Astrocyte of the spinal cord (primary cell): ENCODE data around the gene NOL4L.

Source experiments
- DNase-seq: peaks from one replicate; pipeline ENCODE4 v3.0.0; 2011; ENCODE audit warnings: low read depth, low spot score
- H3K4me3 ChIP-seq: 2 replicates; pipeline ENCODE4 v1.5.1; 2011; ENCODE audit warnings: low read depth, mild to moderate bottlenecking, low read length, moderate library complexity
- in situ Hi-C: cut with HindIII; loops from 2 replicates; pipeline ENCODE4 v1.10.0; 2017; ENCODE audit warnings: low sequenced_read_pairs
- TF ChIP-seq, protein P1 (sequence below): IDR thresholded peaks from 2 replicates; pipeline ENCODE4 v1.5.1; 2012; ENCODE audit warnings: low read depth, mild to moderate bottlenecking, low read length, inconsistent platforms

The NOL4L gene

DNA sequence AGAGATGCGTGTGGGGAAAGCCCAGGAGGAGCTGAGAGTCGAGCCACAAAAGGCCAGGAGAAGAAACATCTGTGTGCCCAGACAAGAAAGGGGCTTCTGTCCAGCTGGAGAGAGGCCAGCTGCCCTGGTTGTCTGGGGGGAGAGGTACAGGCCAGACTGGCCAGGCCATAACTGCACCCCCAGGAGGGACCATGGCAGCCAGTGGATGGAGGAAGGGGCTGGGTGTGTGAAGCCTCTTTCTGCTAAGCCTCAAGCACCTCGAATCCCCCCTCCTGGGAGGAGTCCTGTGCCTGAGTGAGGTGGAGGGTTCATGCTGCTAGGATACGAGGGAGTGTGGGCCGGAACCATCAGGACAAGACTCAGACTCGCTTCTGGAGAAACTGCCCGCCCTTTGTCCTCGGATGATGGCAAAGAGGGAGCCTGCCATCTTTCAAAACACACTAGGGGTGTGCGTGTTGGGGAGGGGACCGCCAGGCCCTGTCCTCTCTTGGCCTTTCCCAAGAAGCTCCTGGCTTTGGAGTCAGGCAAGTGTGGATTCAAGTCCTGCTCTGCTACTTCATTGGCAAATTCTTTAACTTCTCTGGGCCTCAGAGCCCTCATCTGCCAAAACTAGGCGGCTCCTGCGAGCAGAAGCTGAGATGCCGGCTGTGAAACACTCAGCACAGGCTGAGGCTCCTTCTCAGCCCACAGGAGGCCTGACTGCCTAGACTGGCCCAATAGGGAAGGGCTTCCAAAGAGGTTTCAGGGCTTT, 136.7 kb downstream of the NOL4L start:
- no peak overlapping the region for H3K4me3 ChIP-seq
- no peak for DNase-seq
- in situ Hi-C loops, result no loop called here
- TF ChIP-seq, protein P1, sequence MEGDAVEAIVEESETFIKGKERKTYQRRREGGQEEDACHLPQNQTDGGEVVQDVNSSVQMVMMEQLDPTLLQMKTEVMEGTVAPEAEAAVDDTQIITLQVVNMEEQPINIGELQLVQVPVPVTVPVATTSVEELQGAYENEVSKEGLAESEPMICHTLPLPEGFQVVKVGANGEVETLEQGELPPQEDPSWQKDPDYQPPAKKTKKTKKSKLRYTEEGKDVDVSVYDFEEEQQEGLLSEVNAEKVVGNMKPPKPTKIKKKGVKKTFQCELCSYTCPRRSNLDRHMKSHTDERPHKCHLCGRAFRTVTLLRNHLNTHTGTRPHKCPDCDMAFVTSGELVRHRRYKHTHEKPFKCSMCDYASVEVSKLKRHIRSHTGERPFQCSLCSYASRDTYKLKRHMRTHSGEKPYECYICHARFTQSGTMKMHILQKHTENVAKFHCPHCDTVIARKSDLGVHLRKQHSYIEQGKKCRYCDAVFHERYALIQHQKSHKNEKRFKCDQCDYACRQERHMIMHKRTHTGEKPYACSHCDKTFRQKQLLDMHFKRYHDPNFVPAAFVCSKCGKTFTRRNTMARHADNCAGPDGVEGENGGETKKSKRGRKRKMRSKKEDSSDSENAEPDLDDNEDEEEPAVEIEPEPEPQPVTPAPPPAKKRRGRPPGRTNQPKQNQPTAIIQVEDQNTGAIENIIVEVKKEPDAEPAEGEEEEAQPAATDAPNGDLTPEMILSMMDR, result no peak

DNA sequence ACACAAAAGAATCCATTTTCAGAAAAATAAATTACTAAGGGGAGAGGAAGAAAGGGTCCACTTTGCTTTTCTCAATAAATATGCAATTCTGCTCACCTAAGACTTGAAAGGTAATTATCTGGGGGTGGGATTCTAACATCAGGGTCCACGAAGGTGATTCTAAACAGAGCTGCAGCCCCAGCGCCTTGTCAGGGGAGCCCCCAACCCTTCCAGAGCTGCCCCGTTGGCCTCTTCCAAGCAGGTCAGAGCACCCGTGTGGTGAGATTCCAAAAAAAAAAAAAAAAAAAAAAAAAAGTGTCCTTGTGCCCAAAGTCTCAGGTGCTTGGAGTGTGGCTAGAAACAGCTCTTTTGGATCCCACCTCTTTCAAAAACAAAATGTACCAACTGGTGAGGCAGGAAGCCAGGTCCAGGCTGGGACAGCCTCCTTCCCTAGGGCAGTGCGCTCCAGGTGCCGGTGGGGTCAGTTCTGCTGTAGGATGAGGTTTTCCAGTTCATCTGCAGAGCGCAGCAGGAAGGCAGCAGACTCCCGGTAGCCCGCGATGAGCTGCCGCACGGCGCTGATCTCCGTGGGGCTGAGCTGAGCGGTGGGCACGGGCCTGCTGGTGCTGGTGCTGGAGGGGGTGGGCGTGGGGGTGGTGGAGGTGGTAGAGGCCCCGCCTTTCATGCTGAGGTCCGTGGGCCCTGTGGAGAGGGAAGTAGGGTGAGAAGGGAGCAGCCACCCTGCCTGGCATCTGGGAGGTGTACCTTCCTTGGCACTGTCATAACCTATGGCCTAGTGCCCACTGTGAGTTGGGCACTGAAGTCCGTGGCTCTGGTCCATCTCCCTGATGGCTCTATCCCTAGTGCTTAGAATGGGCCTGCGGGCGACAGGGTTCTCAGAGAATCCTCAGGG, 137.8 kb downstream of the NOL4L start:
- TF ChIP-seq, protein P1, result no peak
- H3K4me3 ChIP-seq, result no peak overlapping the region
- in situ Hi-C loops, result no loop called here
- no peak for DNase-seq

DNA sequence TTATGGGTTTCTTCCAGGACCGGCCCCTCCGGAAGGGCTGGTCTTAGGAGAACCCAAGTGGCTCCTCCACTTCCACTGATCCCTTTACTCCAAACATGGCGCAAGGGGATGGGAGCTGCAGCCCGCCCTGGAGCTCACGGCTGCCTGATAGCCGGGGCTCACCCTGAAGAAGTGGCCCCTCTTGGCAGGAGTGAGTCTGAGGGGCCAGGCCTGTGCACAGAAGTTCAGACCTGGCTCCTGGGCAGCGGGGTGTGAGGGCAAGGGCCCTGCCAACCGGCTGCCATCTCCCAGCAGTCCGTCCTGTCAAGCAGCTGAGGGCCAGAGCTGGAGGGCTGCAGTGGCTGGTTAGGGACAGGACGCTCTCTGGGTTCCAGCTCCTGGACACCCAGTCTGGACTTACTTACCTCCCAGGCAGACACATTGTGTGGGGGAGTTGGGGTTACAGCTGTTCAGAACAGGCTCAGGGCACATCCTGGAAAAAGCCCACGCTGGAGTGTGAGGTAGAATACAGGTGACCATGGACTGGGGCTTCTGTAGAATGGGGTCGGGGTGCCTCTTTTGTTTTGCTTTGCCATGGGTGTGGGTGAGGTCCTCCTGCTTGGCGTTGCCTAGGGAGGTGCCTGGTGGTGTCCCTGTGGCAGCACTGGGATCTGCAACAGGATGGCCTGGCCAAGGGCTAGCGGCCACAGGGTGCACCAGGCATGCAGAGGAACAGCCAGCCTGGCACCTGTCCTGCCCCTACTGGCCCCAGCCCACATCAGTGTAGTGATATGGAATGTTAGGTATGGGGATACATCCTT, 138.6 kb downstream of the NOL4L start:
- in situ Hi-C loops, result no loop called here
- H3K4me3 ChIP-seq, result no peak overlapping the region
- no peak for DNase-seq
- TF ChIP-seq, protein P1, result no peak

DNA sequence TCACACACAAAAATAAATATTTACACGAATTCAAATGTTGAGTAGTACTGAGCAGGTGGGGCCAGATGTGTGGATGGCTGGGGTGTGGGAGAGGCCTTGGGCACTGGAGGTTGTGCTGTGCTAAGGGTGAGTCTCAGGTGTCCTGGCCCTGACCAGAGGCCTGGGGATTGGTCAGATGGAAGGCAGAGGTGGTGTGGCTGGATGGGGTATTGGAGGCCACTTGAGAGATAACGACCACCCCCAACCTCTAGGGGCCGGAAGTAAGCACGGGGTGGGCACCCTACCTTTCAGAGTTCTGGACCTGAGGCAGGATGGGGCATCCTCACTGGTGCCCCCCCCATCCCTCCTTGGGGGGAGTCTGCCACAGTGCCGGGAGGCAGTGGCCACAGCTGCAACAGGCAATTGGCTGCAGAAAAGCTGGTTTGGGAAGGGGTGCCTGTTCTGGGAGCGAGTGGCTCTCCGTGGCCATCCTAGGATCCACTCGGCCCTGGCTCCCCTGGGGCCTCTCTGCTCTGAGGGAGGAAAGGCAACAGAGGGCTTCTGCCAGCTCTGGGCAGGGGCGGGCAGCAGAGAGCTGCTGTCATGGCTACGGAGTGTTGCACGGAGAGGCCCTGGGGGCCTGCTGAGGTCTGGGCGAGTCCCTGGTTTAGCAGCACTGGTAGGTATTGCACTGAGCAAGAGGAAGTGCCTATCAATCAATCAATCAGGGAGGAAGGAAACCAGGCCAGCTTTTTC, 139.4 kb downstream of the NOL4L start:
- H3K4me3 ChIP-seq, result no peak overlapping the region
- no peak for DNase-seq
- TF ChIP-seq, protein P1, result no peak
- in situ Hi-C loops, result no loop called here

DNA sequence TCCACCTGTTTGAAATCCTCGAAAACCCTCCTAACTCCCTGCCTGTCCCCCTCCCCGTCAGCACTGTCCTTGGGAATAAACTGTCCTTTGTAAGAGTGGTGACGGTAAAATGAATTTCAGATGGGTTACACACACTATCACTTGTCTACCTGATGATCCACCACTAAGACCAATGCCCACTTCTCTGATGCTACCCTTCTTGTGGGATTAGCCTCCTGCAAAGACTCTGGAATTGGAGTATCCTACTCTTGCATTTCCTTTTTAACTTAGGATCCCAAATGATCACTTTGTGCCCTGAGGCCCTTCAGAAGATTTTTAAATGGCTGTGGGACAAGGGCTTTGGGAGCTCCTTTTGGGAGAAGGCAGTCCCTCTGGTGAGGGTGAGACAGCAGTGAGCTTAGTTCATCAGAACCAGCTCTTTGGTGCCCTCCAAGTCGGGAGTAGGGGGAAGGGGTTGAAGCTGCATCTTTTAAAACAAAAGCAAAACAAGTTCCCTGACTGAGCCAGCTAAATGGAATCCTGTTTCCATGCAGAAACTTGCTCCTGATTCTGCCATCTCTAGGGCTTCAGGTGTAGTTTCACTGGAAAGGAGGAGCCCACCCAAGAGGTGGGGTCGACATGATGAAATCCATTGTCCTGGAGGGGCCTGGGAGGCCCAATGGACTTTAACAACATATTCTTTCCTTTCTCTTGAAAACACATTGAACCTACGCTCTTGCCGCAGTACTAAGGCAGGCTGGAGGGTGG, 140.5 kb downstream of the NOL4L start:
- no peak for DNase-seq
- TF ChIP-seq, protein P1, result no peak
- in situ Hi-C loops, result no loop called here
- H3K4me3 ChIP-seq, result no peak overlapping the region
